ENCODE data around the gene AKAP7.
"Not testable (repeated sequence)": the region's sequence is repeated elsewhere in the genome, so short reads cannot be mapped to it uniquely, and the experiment has no call there.

AKAP7 gene

GRCh38 chr6:131292145-131292938, 157.1 kb downstream of the AKAP7 start:
- DNase-seq (ENCODE audit: low read depth) = no peak

- no peak for DNase-seq (ENCODE audit: low read depth)
Measured at GRCh38 chr6:131293472-131293911, 158.2 kb downstream of the AKAP7 start.

DNA sequence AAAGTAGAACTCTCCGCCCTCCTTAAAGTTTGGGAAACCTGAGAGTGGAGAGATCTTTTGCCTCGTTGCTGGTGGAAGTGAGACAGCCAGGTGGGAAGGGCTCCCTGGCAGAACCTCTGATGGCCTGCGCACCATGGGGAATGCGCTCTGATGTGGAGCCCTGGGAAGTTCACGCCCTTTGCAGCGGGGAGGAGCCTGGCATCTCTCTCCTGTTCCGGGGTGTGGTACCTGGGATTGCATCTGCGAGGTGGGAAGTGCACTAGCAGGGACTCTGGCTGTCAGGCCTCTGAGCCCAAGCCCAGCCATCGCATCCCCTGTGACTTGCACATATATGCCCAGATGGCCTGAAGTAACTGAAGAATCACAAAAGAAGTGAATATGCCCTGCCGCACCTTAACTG, 159.8 kb downstream of the AKAP7 start:
- no peak for DNase-seq (ENCODE audit: low read depth)

DNA sequence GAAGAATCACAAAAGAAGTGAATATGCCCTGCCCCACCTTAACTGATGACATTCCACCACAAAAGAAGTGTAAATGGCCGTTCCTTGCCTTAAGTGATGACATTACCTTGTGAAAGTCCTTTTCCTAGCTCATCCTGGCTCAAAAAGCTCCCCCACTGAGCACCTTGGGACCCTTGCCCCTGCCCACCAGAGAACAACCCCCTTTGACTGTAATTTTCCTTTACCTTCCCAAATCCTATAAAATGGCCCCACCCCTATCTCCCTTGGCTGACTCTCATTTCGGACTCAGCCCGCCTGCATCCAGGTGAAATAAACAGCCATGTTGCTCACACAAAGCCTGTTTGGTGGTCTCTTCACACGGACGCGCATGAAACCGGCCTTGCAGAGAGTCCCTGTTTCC, 165.6 kb downstream of the AKAP7 start:
- DNase-seq (ENCODE audit: low read depth) = not testable (repeated sequence)

- DNase-seq (ENCODE audit: low read depth) = no peak
Measured at GRCh38 chr6:131303338-131303930, 168.2 kb downstream of the AKAP7 start.

GRCh38 chr6:131305037-131305850, 170.0 kb downstream of the AKAP7 start:
- DNase-seq (ENCODE audit: low read depth) = no peak

DNA sequence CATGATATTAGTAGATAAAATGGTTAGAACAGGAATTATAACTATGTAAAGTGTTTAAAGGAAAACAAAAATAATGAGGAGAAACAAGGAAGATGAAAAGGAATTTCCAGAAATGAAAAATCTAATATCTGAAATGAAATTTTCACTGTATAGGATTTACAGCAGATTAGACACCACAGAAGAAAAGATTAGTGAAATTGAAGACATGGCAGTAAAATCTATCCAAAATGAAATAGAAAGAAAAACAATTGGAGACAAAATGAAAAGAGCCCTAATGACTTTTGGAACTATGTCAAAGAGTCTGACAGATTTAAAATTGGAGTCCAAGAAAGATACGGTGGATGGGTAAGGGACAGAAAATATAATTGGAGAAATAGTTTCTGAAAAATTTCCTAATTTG, 174.2 kb downstream of the AKAP7 start:
- no peak for DNase-seq (ENCODE audit: low read depth)

GRCh38 chr6:131314838-131315237, 179.6 kb downstream of the AKAP7 start:
- no peak for DNase-seq (ENCODE audit: low read depth)

GRCh38 chr6:131316654-131317053, 181.4 kb downstream of the AKAP7 start:
- DNase-seq (ENCODE audit: low read depth) = no peak

DNA sequence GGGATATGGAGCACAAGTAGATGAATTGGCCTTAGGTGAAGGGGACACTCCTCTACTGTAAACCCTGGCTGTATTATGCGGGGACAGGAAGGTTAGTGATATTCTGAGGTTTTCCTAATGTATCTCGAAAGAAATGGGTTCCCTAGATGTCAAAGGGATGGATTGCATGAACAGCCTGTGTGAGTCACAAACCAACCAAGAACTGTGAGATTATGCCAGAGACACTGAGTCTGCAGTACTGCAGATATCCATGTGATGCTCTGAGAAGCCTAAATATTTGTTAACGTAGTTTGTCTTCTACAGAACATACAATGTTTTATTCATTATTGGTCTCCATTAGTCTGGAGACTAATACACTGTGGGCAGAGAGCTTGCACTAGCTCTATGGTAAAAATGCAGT, 182.2 kb downstream of the AKAP7 start:
- DNase-seq (ENCODE audit: low read depth) = no peak

DNA sequence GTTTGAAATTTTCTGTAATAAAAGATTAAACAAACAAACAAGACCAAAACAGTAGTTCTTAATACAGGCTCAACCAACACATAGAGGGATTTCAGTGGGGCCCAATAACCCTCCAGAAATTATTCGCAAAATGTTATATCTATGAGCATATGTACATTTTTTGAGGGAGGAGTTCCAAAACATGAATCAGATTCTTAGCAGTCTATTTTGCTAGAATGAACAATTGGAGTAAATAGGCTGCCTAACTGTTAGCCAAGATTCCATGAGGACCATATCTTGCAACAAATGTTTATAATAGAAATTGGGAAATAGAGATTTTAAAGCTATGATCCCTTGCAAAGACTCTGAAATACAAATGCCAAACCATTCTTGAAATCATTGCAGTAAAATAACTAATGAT, 186.3 kb downstream of the AKAP7 start:
- DNase-seq (ENCODE audit: low read depth) = no peak

GRCh38 chr6:131322125-131322524, 186.9 kb downstream of the AKAP7 start:
- no peak for DNase-seq (ENCODE audit: low read depth)

- DNase-seq (ENCODE audit: low read depth) = not testable (repeated sequence)
Measured at GRCh38 chr6:131325669-131326068, 190.4 kb downstream of the AKAP7 start.

DNA sequence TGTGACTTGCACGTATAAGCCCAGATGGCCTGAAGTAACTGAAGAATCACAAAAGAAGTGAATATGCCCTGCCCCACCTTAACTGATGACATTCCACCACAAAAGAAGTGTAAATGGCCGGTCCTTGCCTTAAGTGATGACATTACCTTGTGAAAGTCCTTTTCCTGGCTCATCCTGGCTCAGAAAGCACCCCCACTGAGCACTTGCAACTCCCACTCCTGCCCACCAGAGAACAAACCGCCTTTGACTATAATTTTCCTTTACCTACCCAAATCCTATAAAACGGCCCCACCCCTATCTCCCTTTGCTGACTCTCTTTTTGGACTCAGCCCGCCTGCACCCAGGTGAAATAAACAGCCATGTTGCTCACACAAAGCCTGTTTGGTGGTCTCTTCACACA, 193.5 kb downstream of the AKAP7 start:
- DNase-seq (ENCODE audit: low read depth) = not testable (repeated sequence)

DNA sequence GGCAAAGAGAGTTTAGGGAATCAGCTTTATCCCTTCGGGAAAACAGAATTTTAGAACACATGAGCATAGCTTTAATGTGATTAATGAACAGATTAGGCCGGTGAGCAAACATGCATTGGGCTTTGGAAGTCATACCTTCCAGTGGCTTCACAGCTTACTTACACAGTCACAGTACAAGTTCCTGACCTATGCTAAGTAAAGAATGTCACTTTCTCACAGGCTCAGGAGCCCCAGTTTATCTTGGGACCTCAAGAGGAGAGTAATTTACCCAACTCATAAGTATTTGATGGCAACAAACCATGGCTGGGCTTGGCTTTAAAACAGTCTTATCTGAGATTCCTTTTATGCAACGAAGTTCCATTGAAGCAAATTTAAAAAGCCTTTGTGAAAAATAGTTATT, 195.9 kb downstream of the AKAP7 start:
- no peak for DNase-seq (ENCODE audit: low read depth)

DNA sequence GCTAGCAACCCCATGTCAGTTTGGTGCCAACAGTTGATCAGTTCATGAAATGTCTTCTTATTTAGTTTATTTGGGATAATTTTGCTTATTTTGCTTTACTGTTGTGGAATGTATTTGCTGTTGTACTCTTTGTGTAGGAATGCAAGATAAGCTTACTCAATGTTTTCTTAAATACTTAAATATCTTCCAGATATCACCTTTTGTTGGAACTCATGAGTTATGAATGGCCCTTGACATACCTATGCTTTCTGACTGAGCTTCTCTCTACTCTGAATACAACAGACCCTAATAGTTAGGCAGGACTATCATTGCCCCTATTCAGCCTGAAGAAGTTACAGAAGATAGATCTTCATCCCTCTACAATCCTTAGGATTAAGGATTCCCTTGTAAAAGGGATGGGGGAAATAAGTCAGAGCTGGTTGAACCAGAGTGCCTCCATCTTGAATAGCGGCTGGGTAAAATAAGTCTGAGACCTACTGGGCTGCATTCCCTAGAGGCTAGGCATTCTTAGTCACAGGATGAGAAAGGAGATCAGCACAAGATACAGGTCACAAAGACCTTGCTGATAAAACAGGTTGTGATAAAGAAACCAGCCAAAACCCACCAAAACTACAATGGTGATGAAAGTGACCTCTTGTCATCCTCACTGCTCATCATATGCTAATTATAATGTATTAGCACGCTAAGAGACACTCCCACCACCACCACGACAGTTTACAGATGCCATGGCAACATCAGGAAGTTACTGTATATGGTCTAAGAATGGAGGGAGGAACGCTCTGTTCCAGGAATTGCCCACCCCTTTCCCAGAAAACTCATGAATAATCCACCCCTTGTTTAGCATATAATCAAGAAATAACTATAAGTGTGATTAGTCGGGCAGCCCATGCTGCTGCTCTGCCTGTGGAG, 196.9 kb downstream of the AKAP7 start:
- no peak for DNase-seq (ENCODE audit: low read depth)
